GM18508 (cell line): ENCODE results near the gene RGL1.

Experiments used
- ATAC-seq: cut with Tn5 transposase; IDR thresholded peaks from one replicate; pipeline ENCODE4 v1.9.1; 2021; ENCODE audit warnings: moderate number of reproducible peaks; ENCODE audit not compliant: insufficient read depth, unreplicated experiment

RGL1 gene

GRCh38 chr1:183817576-183818288 lies 12.8 kb downstream of the RGL1 start:
- ATAC-seq = no peak

- ATAC-seq = no peak
These were observed 14.1 kb downstream of the RGL1 start for GRCh38 chr1:183819059-183819458.

GRCh38 chr1:183821309-183821888 lies 16.5 kb downstream of the RGL1 start:
- no peak for ATAC-seq

GRCh38 chr1:183821889-183822611 lies 17.1 kb downstream of the RGL1 start:
- no peak for ATAC-seq

GRCh38 chr1:183824291-183824690 lies 19.4 kb downstream of the RGL1 start:
- no peak for ATAC-seq

GRCh38 chr1:183827801-183828200 lies 22.9 kb downstream of the RGL1 start:
- no peak for ATAC-seq

GRCh38 chr1:183830389-183830788 lies 25.5 kb downstream of the RGL1 start:
- no peak for ATAC-seq

- no peak for ATAC-seq
These were observed 26.4 kb downstream of the RGL1 start for GRCh38 chr1:183831311-183831710.

GRCh38 chr1:183832459-183832858 lies 27.5 kb downstream of the RGL1 start:
- ATAC-seq = no peak

- ATAC-seq = no peak
These were observed 29.6 kb downstream of the RGL1 start for GRCh38 chr1:183834568-183834967.

GRCh38 chr1:183836598-183836997 lies 31.7 kb downstream of the RGL1 start:
- no peak for ATAC-seq

GRCh38 chr1:183837062-183837461 lies 32.1 kb downstream of the RGL1 start:
- no peak for ATAC-seq

- ATAC-seq = no peak
These were observed 33.3 kb downstream of the RGL1 start for GRCh38 chr1:183838221-183838620.

GRCh38 chr1:183840140-183840539 lies 35.2 kb downstream of the RGL1 start:
- ATAC-seq = no peak

- ATAC-seq = no peak
These were observed 36.6 kb downstream of the RGL1 start for GRCh38 chr1:183841550-183841949.

- ATAC-seq = peak; percentile 79
These were observed 37.3 kb downstream of the RGL1 start for GRCh38 chr1:183841950-183842794.

- ATAC-seq = peak; percentile 15
These were observed 37.9 kb downstream of the RGL1 start for GRCh38 chr1:183842795-183843144.

GRCh38 chr1:183844806-183845205 lies 39.9 kb downstream of the RGL1 start:
- no peak for ATAC-seq

- ATAC-seq = no peak
These were observed 40.8 kb downstream of the RGL1 start for GRCh38 chr1:183845681-183846080.

GRCh38 chr1:183847641-183848040 lies 42.7 kb downstream of the RGL1 start:
- ATAC-seq = no peak

GRCh38 chr1:183850852-183851251 lies 45.9 kb downstream of the RGL1 start:
- no peak for ATAC-seq
